ENCODE data around the gene ALKBH5.

ALKBH5 gene

DNA sequence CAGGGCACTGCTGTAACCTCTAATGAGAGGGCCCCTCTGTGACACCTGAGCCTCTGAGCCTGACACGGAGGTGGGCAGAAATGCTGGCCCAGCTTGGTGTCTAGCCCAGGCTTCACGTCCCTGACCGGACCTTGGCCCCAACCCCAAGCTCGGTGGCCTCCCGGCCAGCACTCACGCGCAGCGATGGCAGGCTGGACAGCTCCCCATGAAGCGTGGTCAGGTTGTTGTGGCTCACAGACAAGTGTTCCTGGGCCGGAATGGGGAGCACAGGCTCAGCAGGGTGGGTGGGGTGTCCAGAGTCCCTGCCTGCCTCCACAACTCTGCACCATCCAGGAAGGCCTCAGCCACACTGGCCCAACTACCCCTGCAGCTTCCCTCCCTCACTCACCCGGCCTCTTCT, 72.7 kb downstream of the ALKBH5 start:
- Histone ChIP-seq H3K36me3 (ENCODE audit: control insufficient read depth, insufficient read depth, low read length) (peaks cover 55% of the 10 kb centered on the region), H3K9ac (ENCODE audit: low read depth, low read length) (no peak overlapping the region)

GRCh38 chr17:18256776-18257175, 73.1 kb downstream of the ALKBH5 start:
- Histone ChIP-seq H3K9me3 (ENCODE audit: control insufficient read depth, insufficient read depth, low read length) (no peaks in the 10 kb centered on the region), H3K4me1 (ENCODE audit: control insufficient read depth, insufficient read depth, low read length) (peaks cover 11% of the 10 kb centered on the region; the same call in 1 of the 2 replicates), H3K27me3 (ENCODE audit: control insufficient read depth, insufficient read depth, low read length) (no peaks in the 10 kb centered on the region), H3K4me3 (ENCODE audit: low read depth, low read length) (peak overlapping the region; percentile 87), H3K9ac (ENCODE audit: low read depth, low read length) (no peak overlapping the region), H3K36me3 (ENCODE audit: control insufficient read depth, insufficient read depth, low read length) (peaks cover 50% of the 10 kb centered on the region), H3K27ac (ENCODE audit: low read depth, low read length) (no peak overlapping the region)

More for the DNA sequence above, 72.7 kb downstream of the ALKBH5 start:
- Histone ChIP-seq H3K4me1 (ENCODE audit: control insufficient read depth, insufficient read depth, low read length) (peaks cover 9% of the 10 kb centered on the region; the same call in 1 of the 2 replicates), H3K27me3 (ENCODE audit: control insufficient read depth, insufficient read depth, low read length) (no peaks in the 10 kb centered on the region), H3K27ac (ENCODE audit: low read depth, low read length) (no peak overlapping the region), H3K4me3 (ENCODE audit: low read depth, low read length) (no peak overlapping the region), H3K9me3 (ENCODE audit: control insufficient read depth, insufficient read depth, low read length) (no peaks in the 10 kb centered on the region)

DNA sequence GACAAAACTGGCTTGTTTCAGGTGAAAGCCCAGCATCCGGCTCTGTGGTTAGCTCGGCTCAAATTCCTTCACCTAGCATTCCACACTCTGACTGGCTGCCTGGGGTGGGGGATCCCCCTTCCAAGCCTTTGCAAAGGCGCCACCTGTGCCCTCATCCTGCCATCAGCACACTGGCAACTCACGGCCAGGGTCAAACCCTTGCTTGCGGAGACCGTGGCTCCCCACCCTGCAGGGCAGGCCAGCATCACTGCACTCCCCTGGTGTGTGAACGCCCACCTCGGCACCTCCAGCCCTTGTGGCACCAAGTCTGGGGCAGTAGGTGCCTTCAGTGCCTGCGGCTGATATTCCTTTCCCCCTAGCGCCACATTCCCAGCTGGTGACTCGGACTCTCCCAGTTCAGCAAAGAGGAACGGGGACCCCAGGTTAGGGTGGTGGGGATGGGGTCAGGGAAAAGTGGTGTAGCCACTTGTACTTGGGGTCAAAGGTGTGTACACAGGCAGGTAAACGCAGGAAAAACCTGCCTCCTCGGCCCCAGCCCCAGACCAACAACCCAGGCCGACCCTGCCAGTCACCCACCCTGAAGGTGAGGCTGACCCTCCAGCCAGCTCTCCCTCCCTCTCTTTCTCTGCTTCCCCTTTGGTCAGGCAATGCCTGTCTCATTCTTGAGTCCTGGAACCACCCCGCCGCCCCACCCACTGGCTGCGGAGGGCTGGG, 73.8 kb downstream of the ALKBH5 start:
- Histone ChIP-seq H3K4me1 (ENCODE audit: control insufficient read depth, insufficient read depth, low read length) (peaks cover 11% of the 10 kb centered on the region; the same call in 1 of the 2 replicates), H3K9me3 (ENCODE audit: control insufficient read depth, insufficient read depth, low read length) (no peaks in the 10 kb centered on the region), H3K27me3 (ENCODE audit: control insufficient read depth, insufficient read depth, low read length) (no peaks in the 10 kb centered on the region), H3K27ac (ENCODE audit: low read depth, low read length) (peak overlapping the region; percentile 86), H3K36me3 (ENCODE audit: control insufficient read depth, insufficient read depth, low read length) (peaks cover 44% of the 10 kb centered on the region), H3K4me3 (ENCODE audit: low read depth, low read length) (peak overlapping the region; percentile 87), H3K9ac (ENCODE audit: low read depth, low read length) (peak overlapping the region; percentile 77)

GRCh38 chr17:18257982-18258355, 74.3 kb downstream of the ALKBH5 start:
- Histone ChIP-seq H3K27me3 (ENCODE audit: control insufficient read depth, insufficient read depth, low read length) (no peaks in the 10 kb centered on the region), H3K4me3 (ENCODE audit: low read depth, low read length) (peak overlapping the region; percentile 87), H3K9ac (ENCODE audit: low read depth, low read length) (peak overlapping the region; percentile 77), H3K27ac (ENCODE audit: low read depth, low read length) (peak overlapping the region; percentile 86), H3K9me3 (ENCODE audit: control insufficient read depth, insufficient read depth, low read length) (no peaks in the 10 kb centered on the region), H3K4me1 (ENCODE audit: control insufficient read depth, insufficient read depth, low read length) (peaks cover 11% of the 10 kb centered on the region; the same call in 1 of the 2 replicates), H3K36me3 (ENCODE audit: control insufficient read depth, insufficient read depth, low read length) (peaks cover 41% of the 10 kb centered on the region)

DNA sequence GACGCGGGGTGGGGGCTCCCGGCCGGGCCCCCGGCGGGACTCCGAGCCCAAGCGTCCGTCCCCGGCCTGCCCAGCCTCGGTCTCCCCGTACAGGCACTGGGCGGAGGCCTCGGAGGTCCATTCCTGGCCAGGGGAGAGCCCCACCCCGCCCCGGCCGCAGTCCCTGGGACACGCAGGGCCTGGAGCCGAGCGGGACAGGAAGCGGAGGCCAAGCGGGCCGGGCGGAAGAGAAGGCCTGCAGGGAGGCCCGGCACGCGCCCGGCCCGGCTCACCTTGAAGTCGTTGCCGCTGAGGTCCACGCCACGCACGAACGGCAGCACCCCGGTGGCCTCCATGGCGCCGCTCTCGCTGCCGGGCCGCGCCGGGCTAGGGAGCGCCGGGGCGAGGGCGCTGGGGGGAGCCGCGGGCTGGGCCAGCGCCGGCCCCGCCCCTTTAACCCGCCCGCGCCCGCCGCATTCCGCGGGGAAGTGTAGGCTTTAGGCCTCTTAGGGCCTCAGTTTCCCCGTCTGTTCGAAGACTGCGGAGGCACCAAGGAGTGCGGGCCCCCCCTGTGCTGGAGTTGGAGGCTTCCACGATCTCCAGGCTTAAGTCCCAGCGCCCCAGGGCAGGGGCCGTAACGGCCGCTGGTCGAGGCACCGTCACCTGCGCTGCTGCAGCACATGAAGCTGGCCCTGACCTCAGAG, 74.9 kb downstream of the ALKBH5 start, which contains the start of gene FLII:
Gene FLII (minus strand): TSS at position 383 of the 683 bp plus-strand sequence. CDS start 48 bp downstream, at position 335.
- no peaks in the 10 kb centered on the region for H3K9me3 ChIP-seq (ENCODE audit: control insufficient read depth, insufficient read depth, low read length)
- peak within 1 kb of the TSS; percentile 87 for H3K4me3 ChIP-seq (ENCODE audit: low read depth, low read length)
- H3K27ac ChIP-seq (ENCODE audit: low read depth, low read length): peak within 1 kb of the TSS; percentile 86
- H3K9ac ChIP-seq (ENCODE audit: low read depth, low read length): peak within 1 kb of the TSS; percentile 77
- H3K36me3 ChIP-seq (ENCODE audit: control insufficient read depth, insufficient read depth, low read length): peaks cover 41% of the 10 kb centered on the region
- no peaks in the 10 kb centered on the region for H3K27me3 ChIP-seq (ENCODE audit: control insufficient read depth, insufficient read depth, low read length)
- H3K4me1 ChIP-seq (ENCODE audit: control insufficient read depth, insufficient read depth, low read length): peaks cover 11% of the 10 kb centered on the region; the same call in 1 of the 2 replicates

All from HUES48 (cell line).